Measurements from ENCODE around the gene TOX3. TPM values are rescaled to one million over a fixed set of nuclear protein-coding genes. Genes with fewer than 3 reads are reported as not detected.

The TOX3 gene
- total and polyA plus RNA-seq, 2 of the 13 experiments (the other 11 are each of a cell fraction or from before 2014, with no cell fraction given) = 14.5 to 98.6 TPM

- TF ChIP-seq GTF3A (CRISPR knock-in tag; conservative IDR thresholded peaks at IDR 0.05) = 0 out of 2 replicates have a peak, but pooled peaks have one; percentile 21
- peak; percentile 96 for TF ChIP-seq AGO2 (optimal IDR thresholded peaks at IDR 0.05; ENCODE audit: low read depth, low read length)
- no peak for TF ChIP-seq BRCA1 (CRISPR knock-in tag; IDR thresholded peaks at IDR 0.05)
- no peak for TF ChIP-seq TCF7L2 (IDR thresholded peaks at IDR 0.05; ENCODE audit: low read depth, low read length)
- TF ChIP-seq PAX8 (CRISPR knock-in tag; IDR thresholded peaks at IDR 0.05; ENCODE audit: borderline replicate concordance) = 0 out of 2 replicates have a peak, but pooled peaks have one; percentile 46
- no peak for TF ChIP-seq HIVEP1 (CRISPR knock-in tag; IDR thresholded peaks at IDR 0.05)
- TF ChIP-seq MEIS2 (CRISPR knock-in tag; IDR thresholded peaks at IDR 0.05) = 0 out of 2 replicates have a peak, but pooled peaks have one; percentile 58
- TF ChIP-seq TCF12 (IDR thresholded peaks at IDR 0.05) = no peak
- TF ChIP-seq TCF12 (CRISPR knock-in tag; IDR thresholded peaks at IDR 0.05) = 0 out of 2 replicates have a peak, but pooled peaks have one; percentile 21
- peak; percentile 12; the same call in 1 of the 2 replicates for TF ChIP-seq ZNF574 (CRISPR knock-in tag; IDR thresholded peaks at IDR 0.05)
- peak; percentile 45; the same call in 1 of the 2 replicates for TF ChIP-seq HOXA5 (CRISPR knock-in tag; IDR thresholded peaks at IDR 0.05)
- TF ChIP-seq ZMAT3 (CRISPR knock-in tag; conservative IDR thresholded peaks at IDR 0.05) = no peak
- 0 out of 2 replicates have a peak, but pooled peaks have one; percentile 4 for TF ChIP-seq ZNF558 (CRISPR knock-in tag; IDR thresholded peaks at IDR 0.05; ENCODE audit: borderline replicate concordance)
- TF ChIP-seq RXRA (CRISPR knock-in tag; IDR thresholded peaks at IDR 0.05) = no peak
- TF ChIP-seq PHF8 (CRISPR knock-in tag; IDR thresholded peaks at IDR 0.05) = peak; percentile 29; the same call in 1 of the 2 replicates
- TF ChIP-seq NR2F2 (IDR thresholded peaks at IDR 0.05; ENCODE audit: borderline replicate concordance, low read depth) = peak; percentile 10; the same call in 1 of the 2 replicates
- TF ChIP-seq, protein P1, sequence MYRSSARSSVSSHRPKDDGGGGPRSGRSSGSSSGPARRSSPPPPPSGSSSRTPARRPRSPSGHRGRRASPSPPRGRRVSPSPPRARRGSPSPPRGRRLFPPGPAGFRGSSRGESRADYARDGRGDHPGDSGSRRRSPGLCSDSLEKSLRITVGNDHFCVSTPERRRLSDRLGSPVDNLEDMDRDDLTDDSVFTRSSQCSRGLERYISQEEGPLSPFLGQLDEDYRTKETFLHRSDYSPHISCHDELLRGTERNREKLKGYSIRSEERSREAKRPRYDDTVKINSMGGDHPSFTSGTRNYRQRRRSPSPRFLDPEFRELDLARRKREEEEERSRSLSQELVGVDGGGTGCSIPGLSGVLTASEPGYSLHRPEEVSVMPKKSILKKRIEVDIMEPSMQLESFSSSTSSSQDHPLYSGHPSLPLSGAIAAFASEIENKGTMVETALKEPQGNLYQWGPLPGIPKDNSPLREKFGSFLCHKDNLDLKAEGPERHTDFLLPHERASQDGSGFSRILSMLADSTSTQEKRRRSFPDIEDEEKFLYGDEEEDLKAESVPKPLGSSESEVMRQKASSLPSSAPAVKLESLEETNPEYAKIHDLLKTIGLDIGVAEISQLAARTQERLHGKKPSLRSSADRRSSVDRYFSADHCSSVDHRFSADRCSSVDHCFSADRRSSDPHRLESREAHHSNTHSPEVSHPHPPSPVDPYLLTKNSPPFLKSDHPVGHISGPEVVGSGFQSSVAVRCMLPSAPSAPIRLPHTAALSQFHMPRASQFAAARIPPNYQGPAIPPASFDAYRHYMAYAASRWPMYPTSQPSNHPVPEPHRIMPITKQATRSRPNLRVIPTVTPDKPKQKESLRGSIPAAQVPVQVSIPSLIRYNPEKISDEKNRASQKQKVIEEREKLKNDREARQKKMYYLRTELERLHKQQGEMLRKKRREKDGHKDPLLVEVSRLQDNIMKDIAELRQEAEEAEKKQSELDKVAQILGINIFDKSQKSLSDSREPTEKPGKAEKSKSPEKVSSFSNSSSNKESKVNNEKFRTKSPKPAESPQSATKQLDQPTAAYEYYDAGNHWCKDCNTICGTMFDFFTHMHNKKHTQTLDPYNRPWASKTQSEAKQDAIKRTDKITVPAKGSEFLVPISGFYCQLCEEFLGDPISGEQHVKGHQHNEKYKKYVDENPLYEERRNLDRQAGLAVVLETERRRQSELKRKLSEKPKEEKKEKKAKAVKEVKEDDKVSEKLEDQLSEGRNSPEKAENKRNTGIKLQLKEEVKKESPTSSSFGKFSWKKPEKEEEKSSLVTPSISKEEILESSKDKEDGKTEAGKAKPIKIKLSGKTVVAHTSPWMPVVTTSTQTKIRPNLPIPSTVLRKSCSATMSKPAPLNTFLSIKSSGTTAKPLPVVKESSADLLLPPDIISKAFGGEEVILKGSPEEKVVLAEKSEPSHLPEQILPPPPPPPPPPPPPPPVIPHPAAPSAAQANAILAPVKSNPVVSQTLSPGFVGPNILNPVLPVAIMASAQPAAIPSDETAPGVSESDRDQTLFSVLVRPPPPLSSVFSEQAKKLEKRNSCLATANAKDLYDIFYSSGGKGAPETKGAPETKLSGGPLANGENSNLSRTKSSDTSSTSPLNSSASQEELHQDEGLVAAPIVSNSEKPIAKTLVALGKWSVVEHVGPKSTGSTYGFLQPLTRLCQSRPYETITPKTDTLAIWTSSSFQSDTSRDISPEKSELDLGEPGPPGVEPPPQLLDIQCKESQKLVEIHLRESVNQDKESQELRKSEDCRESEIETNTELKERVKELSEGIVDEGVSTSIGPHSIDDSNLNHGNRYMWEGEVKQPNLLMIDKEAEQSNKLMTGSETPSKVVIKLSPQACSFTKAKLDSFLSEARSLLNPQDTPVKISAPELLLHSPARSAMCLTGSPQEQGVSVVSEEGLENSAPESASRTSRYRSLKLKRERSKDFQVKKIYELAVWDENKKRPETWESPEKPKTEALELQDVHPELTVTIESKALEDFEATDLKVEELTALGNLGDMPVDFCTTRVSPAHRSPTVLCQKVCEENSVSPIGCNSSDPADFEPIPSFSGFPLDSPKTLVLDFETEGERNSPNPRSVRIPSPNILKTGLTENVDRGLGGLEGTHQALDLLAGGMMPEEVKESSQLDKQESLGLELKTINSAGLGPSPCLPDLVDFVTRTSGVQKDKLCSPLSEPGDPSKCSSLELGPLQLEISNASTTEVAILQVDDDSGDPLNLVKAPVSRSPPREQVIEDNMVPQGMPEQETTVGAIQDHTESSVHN (CRISPR knock-in tag; IDR thresholded peaks at IDR 0.05) = peak; percentile 48; the same call in 1 of the 2 replicates
- no peak for TF ChIP-seq ZNF614 (CRISPR knock-in tag; IDR thresholded peaks at IDR 0.05; ENCODE audit: borderline replicate concordance)
- peak; percentile 14; the same call in 1 of the 2 replicates for TF ChIP-seq KDM2A (CRISPR knock-in tag; IDR thresholded peaks at IDR 0.05; ENCODE audit: borderline replicate concordance, low read depth)
- peak; percentile 1; the same call in 1 of the 2 replicates for TF ChIP-seq ZNF430 (CRISPR knock-in tag; IDR thresholded peaks at IDR 0.05)
These were observed 496 bp downstream of the TOX3 start (continued) for GRCh38 chr16:52546291-52547003.
